CD4-positive, alpha-beta T cell treated with Interleukin-6 at 100 ng/mL for 8 hours (primary cell): ENCODE data around the gene ZPBP.
"Not testable (repeated sequence)": the region's sequence is repeated elsewhere in the genome, so short reads cannot be mapped to it uniquely, and the experiment has no call there.

Source experiments
- DNase-seq: peaks from one replicate; pipeline ENCODE4 v3.0.0-alpha.2; 2020; ENCODE audit warnings: mixed read lengths, low spot score

ZPBP gene

DNA sequence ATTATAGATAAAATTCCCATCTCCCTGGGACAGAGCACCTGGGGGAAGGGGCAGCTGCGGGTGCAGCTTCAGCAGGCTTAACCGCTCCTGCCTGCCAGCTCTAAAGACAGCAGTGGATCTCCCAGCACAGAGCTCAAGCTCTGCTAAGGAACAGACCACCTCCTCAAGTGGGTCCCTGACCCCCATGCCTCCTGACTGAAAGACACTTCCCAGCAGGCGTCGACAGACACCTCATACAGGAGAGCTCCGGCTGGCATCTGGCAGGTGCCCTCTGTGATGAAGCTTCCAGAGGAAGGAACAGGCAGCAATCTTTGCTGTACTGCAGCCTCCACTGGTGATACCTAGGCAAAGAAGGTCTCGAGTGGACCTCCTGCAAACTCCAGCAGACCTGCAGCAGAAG, 51.9 kb downstream of the ZPBP start:
- not testable (repeated sequence) for DNase-seq

DNA sequence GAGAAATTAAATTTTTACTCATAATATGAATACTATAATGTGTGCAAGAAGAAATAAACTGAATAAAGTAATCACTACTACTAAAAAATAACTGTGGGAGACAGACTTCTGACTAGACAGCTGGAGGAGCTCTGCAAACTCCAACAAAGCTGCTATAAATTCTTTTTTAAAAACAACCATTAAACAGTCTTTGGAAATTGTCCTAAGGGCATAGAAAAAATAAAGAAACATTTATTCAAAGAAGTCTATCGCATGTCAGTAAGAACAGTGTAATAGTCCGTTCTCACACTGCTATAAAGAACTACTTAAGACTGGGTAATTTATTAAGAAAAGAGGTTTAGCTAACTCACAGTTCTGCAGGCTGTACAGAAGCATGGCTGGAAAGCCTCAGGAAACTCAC, 56.0 kb downstream of the ZPBP start:
- no peak for DNase-seq

DNA sequence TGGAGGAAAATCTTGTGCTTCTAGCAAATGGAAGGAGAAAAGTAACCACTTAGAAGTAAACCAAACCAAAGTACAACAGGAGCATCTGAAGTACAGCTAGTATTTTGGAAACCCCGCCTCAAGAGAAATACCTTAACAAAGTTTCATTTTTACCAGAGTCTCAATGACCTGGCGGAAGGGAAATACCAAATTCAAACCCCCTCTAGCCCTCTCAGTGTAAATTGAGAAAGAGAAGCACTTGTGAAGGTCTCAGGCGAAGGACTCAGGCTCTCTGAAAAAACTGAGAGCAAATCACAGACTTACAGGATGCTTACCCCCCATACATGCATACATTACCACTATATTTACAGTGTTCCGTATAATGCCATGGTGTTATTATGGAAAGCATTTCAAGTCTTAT, 70.1 kb downstream of the ZPBP start:
- no peak for DNase-seq

DNA sequence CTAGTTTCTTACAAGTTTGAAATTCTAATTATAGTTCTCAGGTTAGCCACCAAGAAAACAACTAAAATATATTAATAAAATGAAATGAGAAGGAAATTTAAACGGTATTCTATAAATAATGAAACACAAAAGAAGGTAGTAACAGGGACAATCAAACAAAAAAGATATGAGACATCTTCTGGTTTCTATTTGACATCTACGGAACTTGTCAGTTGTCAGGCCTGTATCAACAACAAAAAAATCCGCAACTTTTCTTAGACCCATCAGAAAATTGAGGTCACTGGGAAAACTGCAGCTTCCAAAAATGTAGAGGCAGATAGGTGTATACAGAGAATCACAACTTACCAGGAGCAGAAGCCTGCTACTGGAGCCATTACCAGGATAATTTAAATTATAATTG, 70.6 kb downstream of the ZPBP start:
- no peak for DNase-seq

DNA sequence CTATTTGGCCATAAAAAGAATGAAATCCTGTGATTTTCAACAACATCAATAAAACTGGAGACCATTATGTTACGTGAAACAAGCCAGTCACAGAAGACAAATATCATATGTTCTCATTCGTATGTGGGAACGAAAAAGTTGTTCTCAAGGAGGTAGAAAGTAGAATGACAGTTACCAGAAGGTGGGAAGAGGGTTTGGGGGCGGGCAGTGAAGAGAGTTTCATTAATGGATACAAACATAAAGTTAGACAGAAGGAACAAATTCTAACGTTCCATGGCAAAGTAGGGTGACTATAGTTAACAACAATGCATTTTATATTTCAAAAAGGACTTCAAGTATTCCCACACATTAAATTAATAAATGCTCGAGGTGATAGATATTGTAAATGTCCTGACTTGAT, 97.4 kb downstream of the ZPBP start:
- DNase-seq = no peak

DNA sequence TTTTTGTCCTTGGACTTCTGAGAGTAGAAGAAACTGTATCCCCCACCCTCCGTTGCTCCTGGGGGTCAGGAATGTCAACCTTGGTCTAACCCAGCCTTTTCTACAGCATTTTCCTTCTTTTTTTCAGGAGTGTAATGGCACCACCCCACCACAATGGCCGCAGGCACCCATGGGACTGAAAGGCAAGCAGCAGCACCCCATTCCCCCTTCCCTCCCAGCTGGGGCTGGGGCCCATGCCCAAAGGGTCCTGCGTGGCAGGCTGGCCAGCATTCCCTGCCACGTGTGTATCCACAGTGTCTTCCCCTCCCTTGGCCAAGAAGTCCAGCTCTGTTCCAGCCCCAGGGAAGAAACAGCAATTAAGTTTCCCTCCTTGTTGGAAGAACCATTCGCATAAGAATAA, 106.9 kb downstream of the ZPBP start:
- no peak for DNase-seq

DNA sequence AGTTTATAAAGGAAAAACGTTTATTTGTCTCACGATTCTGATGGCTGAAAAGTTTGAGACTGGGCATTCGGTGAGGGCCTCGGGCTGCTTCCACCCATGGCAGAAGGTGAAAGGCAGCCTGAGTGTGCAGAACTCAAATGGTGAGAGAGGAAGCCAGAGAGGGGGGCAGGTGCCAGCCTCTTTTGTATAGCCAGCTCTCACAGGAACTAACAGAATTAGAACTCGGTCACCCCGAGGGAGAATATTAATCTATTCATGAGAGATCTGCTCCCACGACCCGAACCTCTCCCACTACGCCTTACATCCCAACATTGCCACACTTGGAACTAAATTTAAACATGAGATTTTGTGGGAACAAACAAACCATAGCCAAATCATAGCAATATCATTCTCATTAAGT, 112.6 kb downstream of the ZPBP start:
- no peak for DNase-seq

DNA sequence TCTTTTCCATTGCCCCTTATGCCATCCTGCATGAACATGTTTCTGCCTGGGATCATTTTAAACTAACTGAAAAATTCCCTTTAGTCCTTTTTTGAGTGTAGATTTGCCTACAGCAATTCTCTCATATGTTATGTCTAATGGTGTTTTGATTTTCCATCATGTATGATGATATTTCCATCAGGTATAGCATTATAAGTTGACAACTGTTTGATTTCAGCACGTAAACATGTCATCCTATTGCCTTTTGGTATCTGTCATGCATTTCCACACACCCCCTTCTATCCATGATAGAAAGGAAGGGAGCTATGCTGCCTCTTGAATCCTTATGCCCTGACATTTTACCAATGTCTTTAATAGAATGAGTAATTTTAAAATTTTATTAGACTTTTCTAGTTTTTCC, 116.8 kb downstream of the ZPBP start:
- no peak for DNase-seq

DNA sequence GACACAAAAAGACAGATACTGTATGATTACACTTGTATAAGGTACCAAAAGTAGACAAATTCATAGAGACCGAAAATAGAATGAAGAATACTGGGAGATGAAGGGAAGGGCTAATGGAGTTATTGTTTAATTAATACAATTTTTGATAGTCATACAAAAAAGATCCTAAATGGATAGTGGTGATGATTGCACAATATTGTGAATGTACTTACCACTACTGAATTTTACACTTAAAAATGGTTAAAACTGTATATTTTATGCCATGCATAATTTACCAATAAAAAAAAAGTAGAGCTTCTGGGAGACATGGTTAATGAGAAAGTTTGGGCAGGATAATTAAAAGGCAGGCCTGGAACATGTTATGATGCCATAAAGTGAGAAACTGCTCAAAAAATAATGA, 119.0 kb downstream of the ZPBP start:
- no peak for DNase-seq

DNA sequence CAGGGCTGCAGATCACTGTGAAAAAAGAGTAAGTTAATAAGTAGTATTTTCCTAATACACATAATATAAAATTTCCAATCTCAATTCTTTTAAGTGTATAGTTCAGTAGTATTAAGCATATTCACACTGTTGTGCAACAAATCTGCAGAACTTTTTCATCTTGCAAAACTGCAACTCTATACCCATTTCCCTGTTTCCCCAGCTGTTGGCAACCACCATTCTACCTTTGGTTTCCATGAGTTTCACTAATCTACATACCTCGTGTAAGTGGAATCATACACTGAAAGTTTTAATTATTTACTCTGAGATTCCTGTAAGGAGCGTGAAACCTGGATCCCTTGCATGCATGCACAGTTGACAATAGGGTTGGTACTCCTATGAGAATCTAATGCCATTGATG, 155.4 kb downstream of the ZPBP start:
- no peak for DNase-seq

DNA sequence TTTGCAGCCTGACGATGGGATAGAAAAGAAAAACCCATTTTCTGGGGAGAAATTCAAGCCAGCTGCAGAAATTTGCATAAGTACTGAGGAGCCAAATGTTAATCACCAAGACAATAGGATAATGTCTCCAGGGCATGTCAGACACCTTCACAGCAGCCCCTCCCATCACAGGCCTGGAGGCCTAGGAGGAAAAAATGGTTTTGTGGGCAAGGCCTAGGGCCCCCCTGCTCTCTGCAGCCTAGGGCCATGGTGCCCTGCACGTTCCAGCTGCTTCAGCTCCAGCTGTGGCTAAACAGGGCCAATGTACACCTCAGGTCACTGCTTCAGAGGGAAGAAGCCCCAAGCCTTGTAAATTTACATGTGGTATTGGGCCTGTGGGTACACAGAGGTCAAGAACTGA, 161.4 kb downstream of the ZPBP start:
- no peak for DNase-seq

DNA sequence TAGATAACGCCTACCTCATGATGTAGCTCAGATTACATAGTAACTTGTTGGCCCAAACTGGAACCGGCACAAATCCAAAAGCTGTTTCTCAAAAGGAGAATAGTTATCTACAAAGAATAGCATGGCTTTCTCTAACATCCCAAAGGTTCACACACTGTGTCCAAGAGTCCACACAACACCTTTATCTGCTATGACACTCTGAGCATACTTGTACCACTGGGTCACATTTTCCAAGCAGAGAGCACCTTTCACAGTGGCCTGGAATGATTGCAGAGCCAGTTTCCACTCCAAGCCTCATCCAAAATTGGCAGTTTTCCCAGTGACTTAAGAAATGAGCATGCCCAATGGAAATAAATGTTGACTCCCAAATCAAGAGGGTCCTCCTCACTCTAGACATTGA, 164.3 kb downstream of the ZPBP start:
- DNase-seq = no peak

DNA sequence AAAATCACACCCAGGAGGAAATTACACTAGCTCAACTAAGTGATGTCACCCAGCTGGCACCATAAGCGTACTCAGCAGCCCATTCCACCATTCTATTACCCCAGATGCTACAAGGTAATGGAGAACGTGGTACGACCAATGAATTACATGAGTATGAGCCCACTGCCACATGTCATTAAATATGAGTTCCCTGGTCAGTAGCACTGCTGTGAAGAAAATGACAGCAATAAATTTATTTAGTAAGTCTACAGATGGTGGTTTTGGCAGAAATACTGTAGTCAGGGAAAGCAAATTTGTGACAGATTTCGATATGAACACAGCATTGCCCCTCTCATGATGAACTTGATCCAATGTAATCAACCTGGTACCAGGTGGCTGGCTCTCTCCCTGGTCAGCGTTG, 165.4 kb downstream of the ZPBP start:
- DNase-seq = no peak

DNA sequence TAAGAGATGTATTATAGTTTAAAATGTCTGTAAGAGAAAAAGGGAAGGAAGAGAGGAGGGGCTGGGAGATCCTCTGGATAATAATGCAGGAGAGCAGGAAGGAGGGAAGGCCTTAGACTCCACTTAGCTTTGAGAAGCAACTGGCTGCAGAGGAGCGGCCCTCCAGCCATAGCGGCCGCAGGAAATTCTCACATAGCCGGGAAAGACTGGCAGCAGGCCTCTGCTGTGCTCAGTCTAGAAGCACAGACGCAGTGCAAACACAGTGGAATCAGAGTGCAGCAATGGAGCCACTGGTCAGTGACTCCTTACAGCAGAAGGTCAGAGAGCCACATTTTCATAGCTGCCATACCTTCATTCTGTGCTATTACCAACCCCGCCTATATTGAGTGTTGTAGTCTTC, 166.3 kb downstream of the ZPBP start:
- no peak for DNase-seq

DNA sequence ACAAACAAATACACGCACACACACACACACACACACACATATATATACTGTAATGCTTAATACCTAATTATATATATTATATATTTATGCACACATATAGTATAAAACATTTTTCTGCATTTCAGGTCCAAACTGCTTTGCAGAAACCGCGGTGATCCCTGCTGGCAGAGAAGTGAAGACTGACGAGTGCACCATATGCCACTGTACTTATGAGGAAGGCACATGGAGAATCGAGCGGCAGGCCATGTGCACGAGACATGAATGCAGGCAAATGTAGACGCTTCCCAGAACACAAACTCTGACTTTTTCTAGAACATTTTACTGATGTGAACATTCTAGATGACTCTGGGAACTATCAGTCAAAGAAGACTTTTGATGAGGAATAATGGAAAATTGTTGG, 181.1 kb downstream of the ZPBP start:
- no peak for DNase-seq

DNA sequence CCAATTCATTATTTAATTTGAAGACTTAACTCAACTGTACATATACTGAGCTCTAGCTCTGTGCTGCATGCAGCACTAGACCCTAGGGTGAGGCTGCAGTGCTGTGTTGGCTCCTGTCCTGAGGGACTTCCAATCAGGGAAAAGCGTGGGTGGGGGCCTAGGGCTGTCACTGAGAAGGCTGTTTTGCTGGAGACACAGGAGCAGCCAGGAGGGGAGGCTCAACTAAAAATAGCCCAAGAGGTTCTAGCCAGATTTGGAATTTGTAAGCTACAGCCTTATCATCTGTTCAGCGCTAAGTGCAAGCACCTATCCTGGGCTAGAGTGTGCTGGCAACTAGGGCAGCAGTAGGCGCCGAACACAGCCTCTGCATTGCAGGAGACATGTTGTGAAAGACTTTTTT, 198.5 kb downstream of the ZPBP start:
- no peak for DNase-seq

DNA sequence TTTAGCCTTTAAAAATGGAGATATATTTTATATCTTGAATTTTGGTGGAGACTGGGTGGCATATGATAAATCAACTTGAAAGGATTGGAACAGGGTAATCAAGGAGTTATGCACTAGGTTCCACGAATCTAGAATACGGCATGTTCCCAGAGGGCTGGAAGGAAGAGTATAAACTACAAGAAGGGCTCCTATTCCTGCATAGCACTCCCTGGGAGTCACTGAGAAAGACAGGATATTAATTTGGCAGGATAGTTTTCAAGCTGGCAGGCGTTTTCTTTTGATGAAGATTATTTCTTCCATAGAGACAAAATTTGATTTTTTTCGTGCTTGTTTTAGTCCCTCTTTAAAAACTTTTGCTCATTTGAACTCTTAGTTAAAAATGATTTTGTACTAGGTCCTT, 199.9 kb downstream of the ZPBP start:
- DNase-seq = no peak

DNA sequence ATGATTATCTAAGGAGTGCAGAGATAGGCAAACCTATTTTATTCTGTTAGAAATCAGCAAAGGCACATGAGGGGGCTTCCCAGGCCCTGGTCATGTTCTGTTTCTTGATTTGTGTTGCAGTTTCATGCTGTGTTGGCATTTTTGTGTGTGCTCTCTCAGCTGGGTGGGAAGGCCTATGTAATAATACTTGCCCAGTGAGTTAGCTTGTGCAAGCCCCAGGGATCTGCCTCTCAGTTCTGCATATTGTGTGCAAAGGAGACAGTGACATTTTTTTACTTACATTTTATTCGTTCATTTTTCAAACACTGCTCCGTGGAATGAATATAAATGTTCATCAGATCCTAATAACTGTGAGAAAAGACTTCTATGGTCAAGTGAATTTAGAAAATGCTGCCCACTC, 200.6 kb downstream of the ZPBP start:
- no peak for DNase-seq
